ENCODE data around the gene CNOT1.

The CNOT1 gene

DNA sequence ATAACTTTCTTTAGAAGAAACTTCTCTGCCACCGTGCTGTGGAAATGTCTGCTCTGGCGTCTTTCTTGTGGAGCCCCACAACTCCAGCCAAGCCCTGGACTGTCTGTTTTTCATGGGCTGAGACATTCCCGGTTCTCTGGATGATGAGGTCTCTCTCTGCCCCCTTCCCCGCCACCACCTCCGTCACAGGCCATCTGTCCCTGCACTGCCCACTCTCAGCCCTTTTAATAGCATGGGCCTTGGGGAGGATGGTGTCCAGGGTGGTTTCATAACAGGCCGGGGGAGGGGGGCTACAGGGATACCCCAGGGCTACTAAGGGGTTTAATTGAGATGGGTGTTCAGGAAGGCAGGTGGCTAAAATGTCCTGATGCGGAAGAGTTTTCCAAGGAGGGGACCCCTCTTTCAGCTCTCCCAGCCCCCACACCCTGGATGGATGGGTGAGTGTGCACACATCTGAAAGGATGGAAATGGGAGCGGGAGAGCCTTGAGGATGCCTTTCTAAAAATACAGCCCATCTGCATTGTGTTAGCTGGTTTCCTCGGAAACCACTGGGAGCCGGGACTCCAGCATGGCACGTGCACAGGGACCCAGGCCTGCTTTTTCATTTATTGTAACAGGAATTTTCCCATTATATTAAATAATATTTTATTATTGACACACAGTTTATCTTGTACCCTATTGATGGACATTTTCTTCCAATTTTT, 144.3 kb downstream of the CNOT1 start:
- DNase-seq = no peak
- TF ChIP-seq EZH2 (optimal IDR thresholded peaks at IDR 0.05; ENCODE audit: low read depth, low read length) (no peak), EZH2phosphoT487 (IDR thresholded peaks at IDR 0.05; ENCODE audit: low read length) (no peak)
- TF ChIP-seq, protein P1, sequence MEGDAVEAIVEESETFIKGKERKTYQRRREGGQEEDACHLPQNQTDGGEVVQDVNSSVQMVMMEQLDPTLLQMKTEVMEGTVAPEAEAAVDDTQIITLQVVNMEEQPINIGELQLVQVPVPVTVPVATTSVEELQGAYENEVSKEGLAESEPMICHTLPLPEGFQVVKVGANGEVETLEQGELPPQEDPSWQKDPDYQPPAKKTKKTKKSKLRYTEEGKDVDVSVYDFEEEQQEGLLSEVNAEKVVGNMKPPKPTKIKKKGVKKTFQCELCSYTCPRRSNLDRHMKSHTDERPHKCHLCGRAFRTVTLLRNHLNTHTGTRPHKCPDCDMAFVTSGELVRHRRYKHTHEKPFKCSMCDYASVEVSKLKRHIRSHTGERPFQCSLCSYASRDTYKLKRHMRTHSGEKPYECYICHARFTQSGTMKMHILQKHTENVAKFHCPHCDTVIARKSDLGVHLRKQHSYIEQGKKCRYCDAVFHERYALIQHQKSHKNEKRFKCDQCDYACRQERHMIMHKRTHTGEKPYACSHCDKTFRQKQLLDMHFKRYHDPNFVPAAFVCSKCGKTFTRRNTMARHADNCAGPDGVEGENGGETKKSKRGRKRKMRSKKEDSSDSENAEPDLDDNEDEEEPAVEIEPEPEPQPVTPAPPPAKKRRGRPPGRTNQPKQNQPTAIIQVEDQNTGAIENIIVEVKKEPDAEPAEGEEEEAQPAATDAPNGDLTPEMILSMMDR (IDR thresholded peaks at IDR 0.05; ENCODE audit: low read length) = no peak
- no peaks in the 10 kb centered on the region for H3K9me3 ChIP-seq (replicated peaks; ENCODE audit: insufficient read depth, low read length)
- H3K27ac ChIP-seq (ENCODE audit: low read length) = no peak overlapping the region
- H3K27me3 ChIP-seq (replicated peaks; ENCODE audit: insufficient read depth, low read length) = no peaks in the 10 kb centered on the region
- no peak overlapping the region for H2AFZ ChIP-seq (ENCODE audit: low read length)
- no peaks in the 10 kb centered on the region for H4K20me1 ChIP-seq (ENCODE audit: insufficient read depth, low read length)
- H3K4me2 ChIP-seq (ENCODE audit: low read depth, low read length) = no peak overlapping the region
- no peaks in the 10 kb centered on the region for H3K36me3 ChIP-seq (replicated peaks; ENCODE audit: insufficient read depth, low read length)
- H3K9ac ChIP-seq (ENCODE audit: low read length) = no peak overlapping the region
- no peaks in the 10 kb centered on the region for H3K79me2 ChIP-seq (ENCODE audit: low read length)
- H3F3A ChIP-seq (ENCODE audit: insufficient read depth, low read length) = no peaks in the 10 kb centered on the region
- no peak overlapping the region for H3K4me3 ChIP-seq (ENCODE audit: low read length)
- H3K9me2 ChIP-seq (replicated peaks; ENCODE audit: insufficient read depth, low read length) = no peaks in the 10 kb centered on the region
- no peaks in the 10 kb centered on the region for H3K4me1 ChIP-seq (ENCODE audit: low read length)

DNA sequence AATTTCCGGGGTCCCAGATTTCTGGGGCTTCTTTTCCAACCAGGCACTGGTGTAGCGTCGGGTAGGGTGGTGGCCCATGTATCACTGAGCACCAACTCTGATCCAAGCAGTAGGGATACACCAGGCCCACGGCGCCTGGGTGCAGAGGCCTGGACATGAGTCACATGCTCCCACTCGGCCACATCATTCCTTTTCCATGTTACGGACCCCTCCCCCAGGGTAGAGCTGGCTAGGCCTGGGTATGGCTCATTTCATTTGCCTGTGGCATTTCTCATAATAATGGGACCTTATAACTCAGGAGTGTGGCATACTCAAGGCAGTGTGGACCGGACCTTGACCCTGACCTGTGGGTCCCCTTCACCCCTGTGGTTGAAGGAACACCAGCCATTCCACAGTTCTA, 147.7 kb downstream of the CNOT1 start:
- Histone ChIP-seq H3K9me2 (replicated peaks; ENCODE audit: insufficient read depth, low read length) (no peaks in the 10 kb centered on the region), H3F3A (ENCODE audit: insufficient read depth, low read length) (no peaks in the 10 kb centered on the region), H3K27ac (ENCODE audit: low read length) (no peak overlapping the region), H2AFZ (ENCODE audit: low read length) (no peak overlapping the region), H3K9me3 (replicated peaks; ENCODE audit: insufficient read depth, low read length) (no peaks in the 10 kb centered on the region), H3K27me3 (replicated peaks; ENCODE audit: insufficient read depth, low read length) (no peaks in the 10 kb centered on the region), H3K36me3 (replicated peaks; ENCODE audit: insufficient read depth, low read length) (no peaks in the 10 kb centered on the region), H3K79me2 (ENCODE audit: low read length) (no peaks in the 10 kb centered on the region), H4K20me1 (ENCODE audit: insufficient read depth, low read length) (no peaks in the 10 kb centered on the region), H3K9ac (ENCODE audit: low read length) (no peak overlapping the region), H3K4me1 (ENCODE audit: low read length) (no peaks in the 10 kb centered on the region), H3K4me3 (ENCODE audit: low read length) (no peak overlapping the region), H3K4me2 (ENCODE audit: low read depth, low read length) (no peak overlapping the region)
- DNase-seq = no peak
- TF ChIP-seq, protein P1 (IDR thresholded peaks at IDR 0.05; ENCODE audit: low read length) = no peak
- TF ChIP-seq EZH2 (optimal IDR thresholded peaks at IDR 0.05; ENCODE audit: low read depth, low read length) (no peak), EZH2phosphoT487 (IDR thresholded peaks at IDR 0.05; ENCODE audit: low read length) (no peak)

DNA sequence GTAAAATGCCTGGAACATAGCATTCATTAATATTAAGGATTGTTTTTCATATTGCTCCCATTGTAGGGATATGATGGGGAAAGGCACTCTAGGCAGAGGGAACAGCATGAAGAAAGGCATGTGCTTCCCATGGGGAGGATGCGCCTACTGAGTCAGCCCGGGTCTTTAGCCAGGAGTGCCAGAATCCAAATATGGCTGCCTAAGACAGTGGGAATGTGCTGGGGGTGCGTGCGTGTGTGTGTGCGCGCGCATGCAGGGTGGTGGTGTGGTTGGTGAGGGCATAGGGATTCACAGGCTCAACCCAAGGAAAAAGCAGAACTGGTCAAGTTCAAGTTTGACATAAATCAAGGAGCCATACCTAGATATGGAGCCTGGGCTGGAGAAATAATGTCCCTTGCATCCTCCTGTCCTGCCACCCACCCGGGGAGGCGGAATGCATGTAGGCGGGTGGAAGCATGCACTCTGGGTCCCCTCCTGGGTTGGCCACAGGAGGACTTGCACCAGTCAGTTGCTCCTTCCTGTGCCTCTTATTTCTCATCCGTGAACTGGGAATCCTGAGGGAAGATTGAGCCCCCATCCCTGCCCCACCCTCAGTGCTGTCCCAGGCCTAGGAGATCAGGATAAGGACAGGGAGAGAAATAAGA, 148.3 kb downstream of the CNOT1 start:
- H3K27me3 ChIP-seq (replicated peaks; ENCODE audit: insufficient read depth, low read length) = no peaks in the 10 kb centered on the region
- H3K4me1 ChIP-seq (ENCODE audit: low read length) = no peaks in the 10 kb centered on the region
- no peaks in the 10 kb centered on the region for H3K9me3 ChIP-seq (replicated peaks; ENCODE audit: insufficient read depth, low read length)
- H3K27ac ChIP-seq (ENCODE audit: low read length) = no peak overlapping the region
- H3K4me2 ChIP-seq (ENCODE audit: low read depth, low read length) = no peak overlapping the region
- H3K79me2 ChIP-seq (ENCODE audit: low read length) = no peaks in the 10 kb centered on the region
- no peaks in the 10 kb centered on the region for H3K9me2 ChIP-seq (replicated peaks; ENCODE audit: insufficient read depth, low read length)
- no peak overlapping the region for H3K4me3 ChIP-seq (ENCODE audit: low read length)
- H3K36me3 ChIP-seq (replicated peaks; ENCODE audit: insufficient read depth, low read length) = no peaks in the 10 kb centered on the region
- DNase-seq = no peak
- no peaks in the 10 kb centered on the region for H3F3A ChIP-seq (ENCODE audit: insufficient read depth, low read length)
- TF ChIP-seq EZH2 (optimal IDR thresholded peaks at IDR 0.05; ENCODE audit: low read depth, low read length) (no peak), EZH2phosphoT487 (IDR thresholded peaks at IDR 0.05; ENCODE audit: low read length) (no peak)
- TF ChIP-seq, protein P1 (IDR thresholded peaks at IDR 0.05; ENCODE audit: low read length) = no peak
- no peak overlapping the region for H3K9ac ChIP-seq (ENCODE audit: low read length)
- no peak overlapping the region for H2AFZ ChIP-seq (ENCODE audit: low read length)
- H4K20me1 ChIP-seq (ENCODE audit: insufficient read depth, low read length) = no peaks in the 10 kb centered on the region

Measured in MM.1S (cell line).